SKM-1 treated with dmso at 0.1 percent for 144 hours (cell line): ENCODE measurements around the gene PTPRN2.
"Not testable (repeated sequence)": the region's sequence is repeated elsewhere in the genome, so short reads cannot be mapped to it uniquely, and the experiment has no call there.

Experiments used
- DNase-seq: peaks from one replicate; lab custom pipeline; 2025; ENCODE audit not compliant: unreplicated experiment; lab: John Stamatoyannopoulos, UW

PTPRN2 gene

DNA sequence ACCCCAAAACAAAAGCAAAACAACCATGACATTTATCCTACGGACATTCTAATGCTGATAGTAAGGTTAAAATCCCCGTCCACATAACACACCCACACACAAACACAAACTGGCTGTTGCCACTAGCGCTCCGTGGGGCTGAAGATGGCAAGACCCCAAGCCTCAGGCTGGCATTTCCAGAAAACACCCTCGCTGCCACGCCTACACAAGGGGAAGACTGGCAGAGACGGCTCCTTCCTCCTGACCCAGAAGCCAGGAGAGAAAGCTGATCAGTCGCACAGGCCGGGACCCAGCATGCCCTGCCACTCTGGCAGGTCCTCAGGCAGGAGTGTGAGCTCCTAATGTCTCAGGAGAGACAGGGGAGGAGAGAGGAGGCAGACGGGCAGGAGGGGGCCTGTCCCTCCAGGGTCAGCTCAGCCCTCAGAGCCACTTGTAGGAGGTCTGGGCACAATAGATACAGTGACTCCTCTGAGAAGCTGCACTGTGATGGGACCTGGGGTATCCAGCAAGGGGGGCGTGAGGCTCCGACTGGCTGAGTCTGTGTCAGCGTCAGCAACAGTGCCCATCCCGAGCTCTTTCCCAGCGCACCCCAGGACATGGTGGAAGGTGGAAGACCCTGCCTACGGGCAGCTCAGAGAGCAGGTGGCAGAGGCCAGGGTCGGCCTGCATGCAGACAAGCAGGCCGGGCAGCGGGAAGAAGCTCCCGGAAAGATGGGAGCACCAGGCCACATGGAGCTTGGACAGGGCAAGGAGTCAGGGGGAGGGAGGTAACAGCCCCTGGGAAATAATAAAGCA is 326.9 kb downstream of the PTPRN2 start:
- DNase-seq: no peak

GRCh38 chr7:158259671-158260418 is 327.8 kb downstream of the PTPRN2 start:
- DNase-seq: no peak

DNA sequence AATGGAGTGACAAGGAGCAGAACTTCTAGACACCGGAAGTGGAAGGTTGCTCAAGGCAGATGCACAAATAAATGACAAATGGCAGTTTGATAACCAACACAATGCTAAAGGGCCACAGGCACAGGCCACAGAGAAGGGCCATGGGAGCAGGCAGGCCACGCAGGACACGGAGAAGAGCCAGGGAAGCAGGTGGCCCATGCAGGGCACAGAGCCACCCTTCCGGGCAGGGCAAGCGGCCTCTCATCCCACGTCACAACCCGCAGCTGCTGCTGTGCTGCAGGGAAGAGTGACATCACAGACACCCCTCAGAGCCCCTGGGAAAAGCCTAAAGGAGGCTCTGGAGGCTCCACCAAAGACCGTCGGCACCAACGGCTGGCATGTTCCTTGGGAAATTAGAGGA is 328.5 kb downstream of the PTPRN2 start:
- no peak for DNase-seq

- DNase-seq: no peak
Observed at GRCh38 chr7:158258411-158259130, 329.1 kb downstream of the PTPRN2 start.

GRCh38 chr7:158257516-158258410 is 329.9 kb downstream of the PTPRN2 start:
- DNase-seq: no peak

DNA sequence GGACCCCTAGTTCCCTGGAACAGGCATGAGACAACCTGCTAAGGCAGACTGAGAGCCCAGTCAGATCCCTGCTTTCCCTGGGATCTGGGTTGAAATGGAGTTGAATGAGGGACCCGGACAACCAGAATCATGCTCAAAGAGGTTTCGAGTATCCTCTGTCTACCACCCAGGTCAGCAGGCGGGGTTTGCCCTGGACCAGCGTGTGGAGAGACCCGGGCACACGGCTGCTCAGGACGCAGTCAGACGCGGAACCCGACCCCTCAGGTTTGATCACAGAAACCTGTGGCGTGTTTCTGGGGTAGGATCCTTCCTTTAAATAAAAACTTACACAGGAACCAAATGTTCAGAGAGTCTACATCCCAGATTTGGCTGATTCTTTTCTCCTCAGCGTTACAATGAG is 330.6 kb downstream of the PTPRN2 start:
- no peak for DNase-seq

DNA sequence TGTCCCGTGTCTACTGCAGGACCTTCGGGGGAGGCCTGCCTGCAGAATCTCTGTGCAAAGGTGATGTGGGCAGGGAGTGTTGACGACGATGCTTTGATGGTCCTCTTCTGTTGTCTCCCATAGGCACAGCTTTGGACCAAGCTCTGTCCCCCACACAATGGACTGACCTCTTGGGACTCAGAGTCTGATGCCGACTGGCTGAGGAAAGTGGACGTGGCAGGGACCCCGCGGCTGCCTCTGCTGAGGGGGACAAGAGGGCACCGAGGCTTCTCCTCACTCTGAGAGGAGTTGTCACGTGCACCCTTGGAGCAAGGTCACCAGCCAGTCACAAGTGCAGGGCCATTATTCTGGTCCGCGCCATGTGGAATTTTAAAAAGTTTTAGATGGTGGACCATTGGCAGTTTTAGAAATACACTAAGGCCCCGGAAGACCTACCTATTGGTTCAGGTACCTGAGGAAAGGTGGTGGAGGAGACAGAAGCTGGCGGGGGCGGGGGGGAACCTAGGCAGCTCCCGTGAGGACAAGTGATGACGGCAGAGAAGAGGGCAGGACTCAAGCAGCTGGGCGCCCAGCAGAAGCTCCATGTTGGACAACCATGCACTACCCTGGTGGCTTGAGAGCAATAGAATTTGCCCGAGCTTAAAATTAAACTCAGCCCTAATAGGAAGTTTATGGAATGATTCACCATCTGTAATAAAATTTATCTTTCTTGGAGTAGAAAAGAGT is 331.4 kb downstream of the PTPRN2 start:
- no peak for DNase-seq

GRCh38 chr7:158255558-158255957 is 332.1 kb downstream of the PTPRN2 start:
- DNase-seq: no peak

DNA sequence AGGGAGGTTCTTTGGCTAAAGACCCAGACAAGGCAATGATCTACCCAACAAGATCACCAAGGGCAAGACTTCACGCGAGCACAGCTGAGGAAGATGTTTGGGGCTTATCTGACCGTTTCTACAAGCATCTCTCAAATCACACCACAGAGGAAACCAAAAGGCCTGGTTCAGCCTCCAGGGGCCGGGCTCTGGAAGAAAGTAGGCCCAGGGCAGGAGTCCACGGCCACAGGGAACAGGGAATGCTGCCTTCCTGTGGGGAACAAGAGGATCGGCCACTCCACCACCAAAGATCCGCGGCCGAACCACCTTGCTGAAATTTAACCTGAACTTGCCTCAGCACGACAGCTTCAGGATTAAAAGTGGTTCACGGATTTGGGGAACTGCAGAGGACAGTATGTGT is 332.5 kb downstream of the PTPRN2 start:
- DNase-seq: no peak

DNA sequence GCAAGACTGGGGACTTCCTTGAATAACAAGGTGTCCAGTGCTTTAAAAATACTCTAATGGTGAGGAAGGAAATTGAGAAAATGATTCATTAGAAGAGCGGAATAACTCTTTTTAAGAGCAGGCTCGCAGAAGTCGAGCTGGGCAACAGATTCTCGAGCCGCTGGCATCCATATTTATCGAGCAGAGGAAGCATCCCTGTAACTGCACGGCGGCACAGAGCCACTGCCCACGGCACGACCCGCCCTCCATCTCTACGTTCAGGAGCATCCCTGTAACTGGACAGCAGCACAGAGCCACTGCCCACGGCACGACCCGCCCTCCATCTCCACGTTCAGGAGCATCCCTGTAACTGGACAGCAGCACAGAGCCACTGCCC is 334.0 kb downstream of the PTPRN2 start:
- DNase-seq: not testable (repeated sequence)

GRCh38 chr7:158252837-158253669 is 334.6 kb downstream of the PTPRN2 start:
- no peak for DNase-seq

GRCh38 chr7:158252081-158252836 is 335.4 kb downstream of the PTPRN2 start:
- no peak for DNase-seq

GRCh38 chr7:158251061-158251965 is 336.3 kb downstream of the PTPRN2 start:
- DNase-seq: no peak

- DNase-seq: no peak
Observed at GRCh38 chr7:158249692-158250091, 337.9 kb downstream of the PTPRN2 start.

DNA sequence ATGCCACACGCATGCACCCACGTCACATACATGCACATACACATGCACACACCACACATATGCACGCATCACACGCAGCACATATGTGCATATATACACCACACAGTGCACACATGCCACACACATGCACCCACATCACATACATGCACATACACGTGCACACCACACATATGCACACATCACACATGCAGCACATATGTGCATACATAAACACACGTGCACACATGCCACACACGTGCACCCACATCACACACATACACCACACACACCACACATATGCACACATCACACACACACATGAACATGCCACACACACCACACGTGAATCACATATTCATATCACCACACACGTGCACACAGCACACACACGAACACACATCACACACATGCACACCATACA is 338.8 kb downstream of the PTPRN2 start:
- DNase-seq: no peak

DNA sequence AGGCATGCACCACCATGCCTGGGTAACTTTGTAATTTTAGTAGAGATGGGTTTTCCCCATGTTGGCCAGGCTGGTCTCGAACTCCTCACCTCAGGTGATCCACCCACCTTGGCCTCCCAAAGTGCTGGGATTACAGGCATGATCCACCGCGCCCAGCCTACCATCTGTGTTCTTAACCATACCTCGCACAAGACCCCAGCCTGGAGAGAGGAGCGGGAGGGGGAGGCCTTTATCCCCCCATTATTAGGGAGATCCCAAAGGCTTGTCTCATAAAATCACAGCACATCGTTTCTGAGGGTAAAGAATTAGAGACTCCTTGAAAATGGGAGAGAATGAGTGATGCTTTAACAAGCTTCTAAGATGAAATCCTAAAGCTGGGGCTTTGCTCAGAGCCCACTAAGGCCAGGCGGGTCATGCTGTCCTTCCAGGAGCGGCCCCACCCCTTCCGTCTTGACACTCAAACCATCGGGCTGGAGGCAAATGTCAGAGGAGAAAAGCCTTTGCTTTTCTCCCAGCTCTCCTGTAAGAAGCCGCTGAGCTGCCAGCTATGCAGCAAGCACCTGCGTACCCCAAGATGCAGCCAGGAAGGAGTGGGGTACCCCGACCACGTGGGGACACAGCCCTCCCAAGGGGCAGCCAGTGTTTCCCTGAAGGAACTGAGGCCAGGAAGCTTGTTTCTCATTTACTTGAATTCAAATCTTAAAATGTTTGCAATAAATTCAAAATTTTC is 339.7 kb downstream of the PTPRN2 start:
- DNase-seq: no peak
